Stimulated activated CD4-positive, alpha-beta T cell treated with anti-CD3 and anti-CD28 coated beads, Interleukin-4, amount 100 ng/mL, for 4 hours (primary cell): ENCODE results near the gene DMRT2.

Source experiments
- DNase-seq, 2 experiments: peaks; one replicate each; pipeline ENCODE4 v3.0.0-alpha.2; 2020

Gene DMRT2

GRCh38 chr9:1050125-1050895 lies at the start of gene DMRT2:
Gene DMRT2 (plus strand): TSS chr9:1050357. CDS start chr9:1051614, 1,257 bp downstream.
- DNase-seq = no peak

DNA sequence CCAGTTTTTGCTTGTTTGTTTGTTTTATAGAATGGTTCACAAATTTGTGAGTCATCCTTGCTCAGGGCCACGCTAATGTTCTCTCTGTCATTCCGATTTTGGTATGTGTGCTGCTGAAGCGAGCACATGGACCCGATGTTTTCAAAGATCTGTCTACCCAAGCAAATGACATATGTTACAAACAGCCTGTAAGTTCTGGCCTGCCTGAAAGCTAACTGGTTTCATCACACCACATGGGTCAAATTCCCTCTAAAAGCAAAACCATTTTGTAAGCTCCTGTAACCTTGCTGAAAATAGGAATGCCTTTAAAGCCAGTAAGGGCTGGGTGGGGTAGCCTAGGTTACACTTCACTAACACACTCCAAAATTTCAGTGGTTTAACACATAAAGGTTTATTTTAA lies 48.3 kb upstream of the DMRT2 start:
- DNase-seq = no peak

- no peak for DNase-seq
Observed at GRCh38 chr9:1002678-1003077, 47.5 kb upstream of the DMRT2 start.

DNA sequence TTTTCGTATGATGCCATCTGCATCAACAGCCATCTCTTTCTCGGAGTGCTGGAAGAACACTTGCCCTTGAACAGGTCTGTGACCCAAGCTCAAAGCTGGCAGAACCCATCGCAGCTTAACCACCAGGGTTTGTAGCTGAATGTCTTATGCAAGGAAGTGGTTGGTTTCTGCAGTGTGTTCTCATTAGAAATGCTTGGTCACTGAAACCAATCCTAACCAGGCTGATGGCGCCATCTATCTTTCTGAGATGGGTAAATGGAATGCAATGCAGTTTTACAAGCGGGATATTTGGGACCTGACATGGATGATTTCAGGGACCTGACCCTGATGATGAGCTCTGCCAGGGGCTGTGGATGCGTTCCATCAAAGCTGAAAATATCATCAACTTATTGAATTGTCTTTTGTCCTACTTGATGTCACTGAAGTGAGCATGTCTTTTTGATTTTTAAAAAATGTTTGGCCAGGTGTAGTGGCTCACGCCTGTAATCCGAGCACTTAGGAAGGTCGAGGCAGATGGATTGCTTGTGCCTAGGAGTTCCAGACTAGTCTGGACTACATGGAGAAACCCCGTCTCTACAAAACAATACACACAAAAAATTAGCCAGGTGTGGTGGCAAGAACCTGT lies 45.0 kb upstream of the DMRT2 start:
- no peak for DNase-seq

DNA sequence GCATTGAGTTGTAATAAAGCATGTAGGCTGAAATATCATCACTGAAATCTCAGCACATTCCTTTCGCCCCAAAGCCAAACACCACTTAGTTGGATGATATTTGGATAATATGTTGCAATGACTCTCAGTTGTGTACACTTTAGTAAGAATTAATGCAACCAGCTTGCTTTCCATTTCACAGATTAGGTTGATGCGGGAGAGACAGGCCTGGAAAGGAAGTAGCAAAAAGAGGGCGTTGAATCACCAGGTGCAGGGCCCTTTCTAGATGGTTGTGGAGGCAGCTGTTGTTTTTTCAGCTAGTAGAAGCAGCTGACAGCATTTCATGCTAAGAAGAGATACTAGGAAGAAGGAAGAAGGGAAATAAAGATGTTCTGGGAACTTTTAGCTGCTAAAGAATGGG lies 42.8 kb upstream of the DMRT2 start:
- no peak for DNase-seq

DNA sequence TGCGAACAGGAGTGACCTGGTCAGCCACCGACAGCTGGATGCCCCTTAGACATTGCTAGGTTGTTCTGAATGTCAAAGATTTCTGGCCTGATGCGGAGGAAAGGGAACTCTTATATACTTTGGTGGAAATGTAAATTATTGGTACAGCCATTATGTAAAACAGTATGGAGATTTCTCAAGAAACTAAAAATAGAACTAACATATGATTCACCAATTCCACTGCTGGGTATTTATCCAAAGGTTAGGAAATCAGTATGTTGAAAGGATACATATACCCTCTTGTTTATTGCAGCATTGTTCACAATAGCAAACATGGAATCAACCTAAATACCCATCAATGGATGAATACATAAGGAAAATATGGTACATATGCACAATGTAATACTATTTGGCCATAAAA lies 41.9 kb upstream of the DMRT2 start:
- no peak for DNase-seq

DNA sequence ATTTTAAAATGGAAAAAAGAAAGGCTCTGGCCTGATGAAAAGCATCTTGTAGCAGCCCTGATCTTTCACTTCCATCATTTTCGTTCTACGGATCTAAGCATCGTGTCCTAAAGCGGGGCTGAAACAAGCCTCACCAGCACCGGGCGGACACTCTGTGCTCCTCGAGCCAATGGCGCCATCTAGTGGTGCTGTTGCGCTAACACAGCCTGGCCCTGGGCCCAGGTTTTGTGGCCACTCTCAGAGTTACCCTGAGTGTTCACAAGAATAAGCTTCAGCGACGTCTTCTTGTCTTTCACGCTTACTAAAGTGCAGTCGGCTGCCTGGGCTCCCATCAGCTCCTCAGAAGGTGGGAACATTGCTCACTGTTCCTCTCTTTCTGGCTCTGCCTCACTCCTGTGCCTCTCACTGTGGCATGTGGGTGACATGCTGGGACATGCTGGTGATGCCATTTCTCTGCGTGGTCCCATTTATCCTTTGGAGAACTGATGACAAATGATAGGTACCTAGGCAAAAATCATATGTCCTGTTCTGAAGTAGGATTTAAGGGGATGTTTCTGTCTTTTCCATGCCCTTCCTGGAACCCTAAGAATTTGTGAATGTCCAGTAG lies 41.0 kb upstream of the DMRT2 start:
- peak; percentile 49 to 70 for DNase-seq

DNA sequence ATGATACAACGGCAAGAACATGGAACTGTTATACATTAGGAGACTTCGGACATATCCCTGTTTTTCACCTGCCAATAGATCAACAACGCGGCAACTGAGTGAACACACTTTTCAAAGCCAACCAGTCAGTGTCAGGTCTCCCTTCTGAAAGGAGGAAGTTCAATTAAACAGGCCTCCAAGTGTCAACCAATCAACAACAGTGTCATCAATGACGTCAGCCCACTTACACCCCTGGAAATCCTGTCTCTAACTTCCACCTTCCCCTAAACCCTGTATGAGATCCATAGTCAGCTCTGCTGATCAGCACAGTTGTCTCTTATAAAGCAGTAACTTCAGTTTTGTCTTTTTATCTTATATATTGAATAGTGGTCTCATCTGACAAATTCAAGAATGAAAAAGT lies 37.1 kb upstream of the DMRT2 start:
- no peak for DNase-seq

- no peak for DNase-seq
Observed at GRCh38 chr9:1014225-1014624, 35.9 kb upstream of the DMRT2 start.

- no peak for DNase-seq
Observed at GRCh38 chr9:1014640-1015039, 35.5 kb upstream of the DMRT2 start.

DNA sequence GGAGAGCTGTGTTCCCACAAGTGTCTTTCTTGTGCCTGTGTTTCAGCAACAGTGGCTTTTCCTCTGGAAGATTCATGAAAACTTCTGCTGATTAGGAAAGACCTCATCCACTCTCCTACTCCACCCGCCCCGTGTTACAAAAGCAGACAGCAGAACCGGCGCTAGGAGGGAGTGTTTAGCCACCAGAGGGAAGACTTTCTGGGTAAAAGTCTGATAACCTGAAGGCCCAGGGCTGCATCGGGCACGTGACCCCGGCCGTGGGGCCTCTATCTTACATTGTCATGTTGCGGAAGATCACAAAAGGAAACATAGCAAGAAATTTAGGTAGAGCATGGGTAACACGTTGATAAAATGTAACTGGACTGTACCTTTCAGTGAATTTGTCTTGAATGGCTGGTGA lies 32.0 kb upstream of the DMRT2 start:
- DNase-seq = no peak

DNA sequence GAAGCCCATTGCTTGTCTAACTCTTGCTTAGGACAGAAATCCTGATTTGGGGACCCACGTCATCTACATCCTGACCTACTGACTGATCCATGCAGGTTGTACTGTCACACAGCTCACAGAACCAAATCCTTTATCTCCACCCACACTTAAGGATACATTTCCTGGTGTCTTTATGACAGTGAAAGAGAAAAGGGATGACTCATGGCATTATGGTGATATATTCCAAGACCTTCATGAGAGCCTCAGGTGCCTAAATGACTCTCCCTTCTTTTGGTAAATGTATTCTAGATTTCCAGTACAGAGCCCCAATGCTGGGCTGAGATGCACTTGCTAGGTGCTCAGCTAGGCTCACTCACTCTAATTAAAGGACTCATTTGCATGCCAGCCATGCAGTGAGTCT lies 26.0 kb upstream of the DMRT2 start:
- no peak for DNase-seq

GRCh38 chr9:1025131-1025530 lies 25.0 kb upstream of the DMRT2 start:
- DNase-seq = no peak

GRCh38 chr9:1026219-1026618 lies 23.9 kb upstream of the DMRT2 start:
- DNase-seq = no peak

- no peak for DNase-seq
Observed at GRCh38 chr9:1028501-1029190, 21.5 kb upstream of the DMRT2 start.

DNA sequence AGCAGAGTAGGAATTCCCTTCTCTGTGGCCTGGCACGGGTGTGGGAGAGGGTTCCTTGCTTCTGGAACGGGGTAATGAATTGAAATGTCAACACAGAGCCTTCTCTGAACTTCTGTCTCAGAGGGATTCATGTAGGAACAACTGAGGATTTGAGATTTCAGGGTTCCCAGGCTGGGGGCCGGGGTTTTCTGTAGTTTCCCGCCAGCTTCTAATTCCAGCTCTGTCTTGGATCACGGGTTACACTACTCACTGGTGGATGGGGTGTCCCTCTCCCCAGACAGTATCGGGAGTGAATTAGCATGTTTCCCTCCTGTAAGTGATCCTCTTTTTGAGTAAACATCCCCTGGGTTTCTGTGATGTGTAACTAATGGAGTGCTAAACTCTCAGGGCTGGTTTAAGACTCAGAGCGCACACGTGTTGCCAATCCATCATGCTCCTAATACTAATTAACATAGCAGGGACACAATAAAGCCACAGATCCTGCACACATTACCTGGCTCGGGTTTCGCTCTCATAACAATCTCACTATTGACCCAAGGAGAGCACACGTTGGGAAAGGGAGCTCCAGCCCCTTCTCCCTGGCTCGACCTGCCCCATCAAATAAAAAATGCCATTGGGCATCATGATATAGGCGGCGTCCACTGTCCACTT lies 18.1 kb upstream of the DMRT2 start:
- no peak for DNase-seq

- no peak for DNase-seq
Observed at GRCh38 chr9:1034271-1034670, 15.9 kb upstream of the DMRT2 start.

DNA sequence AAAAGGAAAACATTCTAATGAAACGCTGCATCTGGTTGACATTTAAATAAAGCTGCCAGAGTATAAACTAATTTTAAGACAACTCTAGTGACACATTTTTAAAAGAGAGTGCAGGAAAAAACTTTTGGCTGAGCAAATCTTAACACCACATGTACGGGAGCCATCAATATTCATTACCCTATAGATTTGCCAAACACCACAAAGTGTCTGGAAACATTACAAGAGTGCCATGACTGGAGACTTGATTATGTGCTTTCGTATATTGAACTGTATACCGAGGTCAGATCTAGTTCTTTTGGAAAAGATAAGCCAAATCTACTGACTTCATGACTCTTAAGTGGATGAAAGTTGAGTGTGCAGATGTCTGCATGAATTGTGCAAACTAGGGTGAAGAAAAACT lies 10.6 kb upstream of the DMRT2 start:
- DNase-seq = no peak

DNA sequence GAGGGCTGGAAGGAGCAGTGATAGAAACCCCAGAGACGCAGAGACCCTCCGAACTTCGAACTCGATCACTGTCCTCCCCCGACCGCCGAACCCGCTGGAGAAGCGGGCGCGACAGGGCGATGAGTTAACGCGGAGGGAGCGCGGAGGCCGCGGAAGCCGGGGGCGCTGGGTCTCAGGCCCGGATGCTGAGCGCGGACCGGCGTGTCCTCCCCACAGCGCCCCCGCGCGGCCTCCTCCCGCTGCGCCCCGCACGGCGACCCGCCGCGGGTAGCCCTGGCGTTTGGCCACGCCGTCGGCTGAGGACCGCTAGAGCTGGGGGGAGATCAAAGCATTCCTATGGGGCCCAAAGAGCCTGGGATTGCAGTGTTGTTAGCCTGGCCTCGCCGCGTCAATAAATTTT lies 7.7 kb upstream of the DMRT2 start:
- peak in 1 of 2 experiments; percentile 29 for DNase-seq

DNA sequence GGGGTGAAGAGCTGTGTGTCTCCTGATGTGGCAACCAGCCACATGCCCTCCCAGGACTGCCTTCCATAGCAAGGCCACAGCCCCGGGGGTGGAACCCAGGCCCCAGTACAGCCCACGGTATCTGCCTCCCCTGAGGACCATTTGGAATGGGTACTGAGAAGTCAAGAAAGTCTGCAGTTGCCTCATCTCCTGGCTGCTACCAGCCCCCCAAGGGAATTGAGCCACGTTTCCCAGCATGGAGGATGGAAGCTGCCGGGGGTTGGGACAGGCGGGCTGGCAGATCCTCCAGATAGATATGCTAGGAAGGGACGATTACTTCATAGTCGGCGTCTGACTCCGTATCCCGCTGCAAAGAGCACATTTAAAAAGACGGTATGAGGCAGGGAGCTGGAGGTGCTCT lies 5.5 kb upstream of the DMRT2 start:
- no peak for DNase-seq

DNA sequence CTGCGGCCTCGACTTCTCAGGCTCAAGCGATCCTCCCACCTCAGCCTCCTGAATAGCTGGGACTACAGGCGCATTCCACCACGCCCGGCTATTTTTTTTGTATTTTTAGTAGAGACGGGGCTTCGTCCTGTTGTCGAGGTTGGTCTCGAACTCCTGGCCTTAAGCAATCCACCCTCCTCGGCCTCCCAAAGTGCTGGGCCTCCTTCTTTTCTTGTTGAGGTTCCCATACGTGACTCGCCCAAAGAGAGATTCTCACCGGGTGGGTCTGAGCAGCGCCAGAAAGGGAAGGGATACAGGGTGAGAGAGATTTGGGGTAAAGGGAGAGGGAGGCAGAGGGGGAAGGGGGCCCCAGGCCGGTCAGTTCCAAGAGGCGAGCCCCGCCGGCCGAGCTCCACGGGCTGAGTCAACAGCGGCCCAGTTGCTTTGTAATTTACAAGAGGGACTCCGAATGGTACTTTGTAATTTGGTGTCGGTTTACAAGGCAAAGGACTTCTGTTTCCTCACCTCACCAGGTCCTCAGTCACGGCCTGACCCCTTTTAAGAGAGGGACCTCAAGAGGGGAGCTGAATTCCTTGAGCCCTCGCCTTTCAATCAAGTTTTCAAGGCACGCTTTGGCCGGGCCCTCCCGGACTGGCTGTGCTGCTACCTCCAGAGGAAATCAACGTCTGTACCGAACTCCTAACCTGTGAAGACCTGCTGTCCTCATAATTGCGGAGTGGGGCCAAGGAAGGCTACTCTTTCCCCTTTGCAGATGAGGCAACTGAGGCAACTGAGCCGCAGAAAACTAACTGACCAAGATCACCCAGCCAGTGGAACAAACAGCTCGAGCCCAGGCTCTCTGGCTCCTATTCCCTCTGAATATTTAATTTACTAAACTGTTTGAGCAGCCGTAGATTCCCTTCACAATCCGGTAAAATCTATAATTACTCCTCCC lies 3.3 kb upstream of the DMRT2 start:
- DNase-seq = no peak

DNA sequence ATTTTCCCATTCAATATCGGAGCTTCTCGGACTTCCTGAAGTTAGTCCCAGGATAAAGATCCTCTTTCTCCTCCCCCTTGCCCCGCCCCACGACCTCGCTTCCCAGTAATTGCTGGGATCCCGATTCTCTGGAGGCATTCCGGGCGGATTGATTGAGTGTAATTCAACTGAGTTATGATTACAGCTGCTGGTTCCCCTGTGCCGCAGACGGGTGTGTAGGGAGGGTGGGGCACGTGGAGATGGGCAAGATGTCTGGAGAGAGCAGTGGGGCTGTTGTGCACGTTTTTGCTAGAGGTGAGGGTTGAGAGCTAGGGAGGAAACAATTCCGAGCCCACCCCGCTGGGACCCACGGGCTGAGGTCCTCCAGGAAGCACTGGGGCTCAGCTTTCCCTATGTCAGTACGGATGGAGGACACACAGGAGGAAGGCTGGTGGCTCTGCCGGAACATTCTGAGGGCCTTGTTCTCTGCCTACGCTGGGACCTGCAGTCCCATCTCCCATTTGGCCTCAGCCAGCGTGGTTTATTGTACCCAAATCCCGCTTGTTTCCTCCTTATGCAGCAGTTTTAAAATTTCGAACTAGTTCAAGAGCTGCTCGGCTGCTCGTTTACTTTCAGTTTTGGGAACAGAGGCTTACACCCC lies 2.4 kb upstream of the DMRT2 start:
- no peak for DNase-seq
